Smooth muscle cell of the coronary artery (primary cell): ENCODE results near the gene HYCC1. TPM values are rescaled to one million over a fixed set of nuclear protein-coding genes. Genes with fewer than 3 reads are reported as not detected.

Experiments
- total RNA-seq: library from RNA; depleted of rRNA; stranded (reverse); fragments of >200 nt; gene quantifications from 2 replicates; pipeline ENCODE4 v1.2.3, GENCODE V29; 2014; ENCODE audit warnings: low replicate concordance

Gene HYCC1
- total RNA-seq = 107 and 164 TPM in 2 replicates

GRCh38 chr7:23013715-23014649 is at the start of gene HYCC1:
HYCC1 (minus strand) TSS chr7:23014130; CDS start chr7:22991111, 23,019 bp downstream.

Other genes starting within 250 kb of the HYCC1 start
- 260 and 456 TPM in 2 replicates for gene TOMM7, start 191.3 kb downstream of the HYCC1 start, total RNA-seq
- 30.7 and 35.7 TPM in 2 replicates for gene KLHL7, start 91.7 kb upstream of the HYCC1 start, total RNA-seq
- 17.7 and 26.9 TPM in 2 replicates for gene NUP42, start 167.9 kb upstream of the HYCC1 start, total RNA-seq
- gene GPNMB, start 232.6 kb upstream of the HYCC1 start, total RNA-seq = 45.9 and 507 TPM in 2 replicates